HCT116 (cell line): ENCODE measurements around the gene ZIC4. TPM values are rescaled to one million over a fixed set of nuclear protein-coding genes. Genes with fewer than 3 reads are reported as not detected.

Experiments
- ATAC-seq: fragments of 200-7000 bp; cut with Tn5 transposase; 2 replicates; pipeline ENCODE4 v1.9.1; 2020; ENCODE audit warnings: mild to moderate bottlenecking, moderate library complexity
- BruUV-seq: library from RNA; stranded (reverse); fragments of 400-500 nt; replicated peaks from 2 replicates; lab custom pipeline; 2021; lab: Mats Ljungman, UMichigan
- CTCF ChIA-PET: fragments of 300-600 bp; sonication (Branson Sonifier 250); formaldehyde crosslinking; loops from one replicate; lab custom pipeline; 2021; ENCODE audit warnings: antibody characterized with exemption; lab: Charles Lee
- POLR2A ChIA-PET: fragments of 300-600, 350-600 bp; sonication (Branson Sonifier 250); formaldehyde crosslinking; loops from one replicate; lab custom pipeline; 2021; ENCODE audit warnings: antibody characterized with exemption; lab: Charles Lee
- RAD21 ChIA-PET, 2 experiments: fragments of 300-600 bp; sonication (Branson Sonifier 250); formaldehyde crosslinking; loops; one replicate each; lab custom pipeline; 2023; ENCODE audit warnings: low total read pairs in 2 of 2; ENCODE audit not compliant: uncharacterized antibody in 2 of 2, unreplicated experiment in 2 of 2, low non-redundant PET in 1 of 2; lab: Charles Lee
- DNase-seq: peaks from one replicate; pipeline ENCODE4 v3.0.0-alpha.2; 2010; ENCODE audit warnings: low read depth, low spot score
- H2AFZ ChIP-seq: fragments of 200-600 bp; shearing (Covaris generic), sonication (generic); 2 replicates; pipeline ENCODE4 v1.6.1; 2017; ENCODE audit warnings: low read depth, mixed run types, mixed read lengths, antibody characterized with exemption, low read length; ENCODE audit not compliant: poor library complexity, severe bottlenecking
- H3K27ac ChIP-seq: 2 replicates; pipeline ENCODE4 v1.5.1; 2012; ENCODE audit warnings: low read depth, low read length
- H3K27me3 ChIP-seq: fragments of 200-600 bp; sonication (generic); 2 replicates; pipeline ENCODE4 v1.6.1; 2016; ENCODE audit warnings: mixed run types, low read length, mixed read lengths; ENCODE audit not compliant: insufficient read depth
- H3K36me3 ChIP-seq, 2 experiments: fragments of 200-500 bp in 1 of 2; fragments of 200-600 bp in 1 of 2; sonication (Bioruptor generic) in 1 of 2; sonication (generic) in 1 of 2; 2 replicates each; pipeline versions ENCODE4 v1.5.1 to v1.6.1; 2014 to 2016; ENCODE audit warnings: low read length in 2 of 2, inconsistent platforms in 1 of 2, mixed read lengths in 1 of 2, mixed run types in 1 of 2; ENCODE audit not compliant: insufficient read depth in 2 of 2, control insufficient read depth in 1 of 2
- H3K4me1 ChIP-seq, 2 experiments: fragments of 200-600 bp in 1 of 2; sonication (generic) in 1 of 2; 2 replicates each; pipeline versions ENCODE4 v1.5.1 to v1.6.1; 2012 to 2017; ENCODE audit warnings: low read length in 2 of 2, inconsistent platforms in 1 of 2, mild to moderate bottlenecking in 1 of 2, mixed read lengths in 1 of 2, mixed run types in 1 of 2, moderate library complexity in 1 of 2; ENCODE audit not compliant: insufficient read depth in 2 of 2, control insufficient read depth in 1 of 2
- H3K4me2 ChIP-seq: fragments of 200-600 bp; sonication (generic); 2 replicates; pipeline ENCODE4 v1.6.1; 2017; ENCODE audit warnings: mixed run types, low read length, mixed read lengths
- H3K4me3 ChIP-seq, 2 experiments: fragments of 200-600 bp in 1 of 2; sonication (generic) in 1 of 2; replicated peaks in 1 of 2; 2 replicates each; pipeline ENCODE4 v1.5.1; 2011 to 2016; ENCODE audit warnings: low read length in 2 of 2, control low read depth in 1 of 2, low read depth in 1 of 2, mild to moderate bottlenecking in 1 of 2, mixed read lengths in 1 of 2, mixed run types in 1 of 2
- H3K79me2 ChIP-seq: fragments of 200-600 bp; sonication (generic); 2 replicates; pipeline ENCODE4 v1.6.1; 2017; ENCODE audit warnings: mild to moderate bottlenecking, mixed run types, low read length, moderate library complexity, mixed read lengths; ENCODE audit not compliant: insufficient read depth
- H3K9ac ChIP-seq: fragments of 200-600 bp; sonication (generic); 2 replicates; pipeline ENCODE4 v1.6.1; 2016; ENCODE audit warnings: low read length, mixed read lengths
- H3K9me2 ChIP-seq: fragments of 200-600 bp; sonication (generic), shearing (Covaris generic); 2 replicates; pipeline ENCODE4 v1.6.1; 2017; ENCODE audit warnings: mixed run types, mild to moderate bottlenecking, moderate library complexity; ENCODE audit not compliant: insufficient read depth
- H3K9me3 ChIP-seq, 2 experiments: fragments of 200-500 bp in 1 of 2; fragments of 200-600 bp in 1 of 2; sonication (Bioruptor generic) in 1 of 2; sonication (generic) in 1 of 2; 2 replicates each; pipeline ENCODE4 v1.6.1; 2014 to 2017; ENCODE audit warnings: low read length in 2 of 2, mixed read lengths in 2 of 2, inconsistent platforms in 1 of 2, low read depth in 1 of 2, mild to moderate bottlenecking in 1 of 2, mixed run types in 1 of 2, moderate library complexity in 1 of 2; ENCODE audit not compliant: control insufficient read depth in 1 of 2, insufficient read depth in 1 of 2
- H4K20me1 ChIP-seq: fragments of 200-600 bp; sonication (generic), shearing (Covaris generic); 2 replicates; pipeline ENCODE4 v1.6.1; 2017; ENCODE audit warnings: mixed run types, mild to moderate bottlenecking, moderate library complexity; ENCODE audit not compliant: insufficient read depth
- CBX3 ChIP-seq: IDR thresholded peaks from 2 replicates; pipeline ENCODE4 v1.6.1; 2012; ENCODE audit warnings: low read depth
- EGR1 ChIP-seq: IDR thresholded peaks from 2 replicates; pipeline ENCODE4 v1.6.1; 2012; ENCODE audit warnings: low read depth
- EZH2 ChIP-seq: fragments of 200-600 bp; sonication (generic); IDR thresholded peaks from 2 replicates; pipeline ENCODE4 v1.6.1; 2017; ENCODE audit warnings: antibody characterized with exemption, mixed run types
- POLR2AphosphoS5 ChIP-seq: IDR thresholded peaks from 2 replicates; pipeline ENCODE4 v1.6.1; 2011; ENCODE audit warnings: mild to moderate bottlenecking, low read depth, low read length, moderate library complexity
- SIN3A ChIP-seq: IDR thresholded peaks from 2 replicates; pipeline ENCODE4 v1.6.1; 2012; ENCODE audit warnings: low read depth
- SP1 ChIP-seq: IDR thresholded peaks from 2 replicates; pipeline ENCODE4 v1.6.1; 2012; ENCODE audit warnings: low read depth
- YY1 ChIP-seq: IDR thresholded peaks from 2 replicates; pipeline ENCODE4 v1.6.1; 2011; ENCODE audit warnings: low read length, low read depth, moderate library complexity, mild to moderate bottlenecking; ENCODE audit not compliant: insufficient replicate concordance; ENCODE audit errors: extremely low read depth
- ZBTB33 ChIP-seq: IDR thresholded peaks from 2 replicates; pipeline ENCODE4 v1.6.1; 2011; ENCODE audit warnings: mild to moderate bottlenecking, low read length, moderate library complexity; ENCODE audit not compliant: insufficient replicate concordance; ENCODE audit errors: extremely low read depth
- intact Hi-C: fragments of 100-400 bp; cut with micrococcal nuclease; formaldehyde crosslinking; loops from 2 replicates; pipeline ENCODE4 v1.10.0; 2022
- total RNA-seq: library from RNA; stranded (reverse); gene quantifications from one replicate; pipeline ENCODE4 v1.2.1, GENCODE V29; 2021; ENCODE audit not compliant: unreplicated experiment

Gene ZIC4
- total RNA-seq, 1 experiment from 2014 or later = not detected

- Histone ChIP-seq H3K9me2 (no peaks in the 10 kb centered on the region), H3K36me3 (no peaks in the 10 kb centered on the region), H3K4me3 (no peak overlapping the region), H3K79me2 (no peaks in the 10 kb centered on the region), H3K4me1 (no peaks in the 10 kb centered on the region), H3K9me3 (no peaks in the 10 kb centered on the region), H3K4me2 (no peak overlapping the region), H2AFZ (no peak overlapping the region), H3K27me3 (no peaks in the 10 kb centered on the region), H3K9ac (no peak overlapping the region), H4K20me1 (no peaks in the 10 kb centered on the region), H3K27ac (no peak overlapping the region)
- no TSS peak for BruUV-seq
- POLR2A ChIA-PET = no interaction called here
- TF ChIP-seq SIN3A (no peak), SP1 (no peak)
- intact Hi-C loops = no loop called here
- DNase-seq (no peak), ATAC-seq (no peak)
- RAD21 ChIA-PET = no interaction called here
- CTCF ChIA-PET = interaction anchor here (1.2 kb wide), 1 partner anchor 11 kb away, joined by 3 read pairs; no protein-coding TSS in a partner anchor
Observed at GRCh38 chr3:147414390-147415138, 8.2 kb upstream of the ZIC4 start.

GRCh38 chr3:147413686-147414389 is 7.5 kb upstream of the ZIC4 start:
- no peaks in the 10 kb centered on the region for H3K79me2 ChIP-seq
- ChIA-PET POLR2A (no interaction called here), RAD21 (no interaction called here), CTCF (interaction anchor here (1.2 kb wide), 1 partner anchor 11 kb away, joined by 3 read pairs; no protein-coding TSS in a partner anchor)
- H3K9me2 ChIP-seq = no peaks in the 10 kb centered on the region
- no peaks in the 10 kb centered on the region for H3K9me3 ChIP-seq
- BruUV-seq = no TSS peak
- no peak overlapping the region for H3K4me2 ChIP-seq
- ATAC-seq (no peak), DNase-seq (no peak)
- intact Hi-C loops = no loop called here
- H3K9ac ChIP-seq = no peak overlapping the region
- no peaks in the 10 kb centered on the region for H3K4me1 ChIP-seq
- no peak overlapping the region for H3K27ac ChIP-seq
- H3K36me3 ChIP-seq = no peaks in the 10 kb centered on the region
- H3K27me3 ChIP-seq = no peaks in the 10 kb centered on the region
- H3K4me3 ChIP-seq = no peak overlapping the region
- TF ChIP-seq YY1 (no peak), ZBTB33 (no peak), EZH2 (no peak), EGR1 (no peak), CBX3 (no peak), POLR2AphosphoS5 (no peak), SIN3A (no peak)
- H2AFZ ChIP-seq = no peak overlapping the region
- H4K20me1 ChIP-seq = no peaks in the 10 kb centered on the region
